ENCODE data around the gene NLGN4X.

Gene NLGN4X

GRCh38 chrX:6228720-6229119 lies at the start of gene NLGN4X:
Gene NLGN4X, minus strand, starts transcription at chrX:6228867. Its CDS starts 77,401 bp downstream, at chrX:6151466.
- no peak for DNase-seq (ENCODE audit: low read depth)

GRCh38 chrX:6266041-6266440 lies 37.4 kb upstream of the NLGN4X start:
- DNase-seq (ENCODE audit: low read depth), result no peak

- DNase-seq (ENCODE audit: low read depth), result no peak
Measured at GRCh38 chrX:6262959-6263358, 34.3 kb upstream of the NLGN4X start.

GRCh38 chrX:6257025-6257424 lies 28.4 kb upstream of the NLGN4X start:
- DNase-seq (ENCODE audit: low read depth), result no peak

- no peak for DNase-seq (ENCODE audit: low read depth)
Measured at GRCh38 chrX:6244666-6245065, 16.0 kb upstream of the NLGN4X start.

- DNase-seq (ENCODE audit: low read depth), result no peak
Measured at GRCh38 chrX:6238576-6238975, 9.9 kb upstream of the NLGN4X start.

GRCh38 chrX:6227935-6228334 lies 732 bp downstream of the NLGN4X start:
- DNase-seq (ENCODE audit: low read depth), result no peak

- no peak for DNase-seq (ENCODE audit: low read depth)
Measured at GRCh38 chrX:6227453-6227835, 1.2 kb downstream of the NLGN4X start.

- no peak for DNase-seq (ENCODE audit: low read depth)
Measured at GRCh38 chrX:6226596-6227452, 1.8 kb downstream of the NLGN4X start.

- DNase-seq (ENCODE audit: low read depth), result no peak
Measured at GRCh38 chrX:6225911-6226595, 2.6 kb downstream of the NLGN4X start.

GRCh38 chrX:6225288-6225910 lies 3.3 kb downstream of the NLGN4X start:
- no peak for DNase-seq (ENCODE audit: low read depth)

- DNase-seq (ENCODE audit: low read depth), result no peak
Measured at GRCh38 chrX:6223516-6223915, 5.2 kb downstream of the NLGN4X start.

GRCh38 chrX:6210230-6210629 lies 18.4 kb downstream of the NLGN4X start:
- DNase-seq (ENCODE audit: low read depth), result no peak

- no peak for DNase-seq (ENCODE audit: low read depth)
Measured at GRCh38 chrX:6203462-6204215, 25.0 kb downstream of the NLGN4X start.

GRCh38 chrX:6199486-6199885 lies 29.2 kb downstream of the NLGN4X start:
- DNase-seq (ENCODE audit: low read depth), result no peak

- no peak for DNase-seq (ENCODE audit: low read depth)
Measured at GRCh38 chrX:6187256-6187655, 41.4 kb downstream of the NLGN4X start.

GRCh38 chrX:6184900-6185515 lies 43.7 kb downstream of the NLGN4X start:
- DNase-seq (ENCODE audit: low read depth), result no peak

GRCh38 chrX:6175914-6176313 lies 52.8 kb downstream of the NLGN4X start:
- DNase-seq (ENCODE audit: low read depth), result no peak

- no peak for DNase-seq (ENCODE audit: low read depth)
Measured at GRCh38 chrX:6170424-6170823, 58.2 kb downstream of the NLGN4X start.

- DNase-seq (ENCODE audit: low read depth), result no peak
Measured at GRCh38 chrX:6169407-6169806, 59.3 kb downstream of the NLGN4X start.

GRCh38 chrX:6163721-6164120 lies 64.9 kb downstream of the NLGN4X start:
- no peak for DNase-seq (ENCODE audit: low read depth)

GRCh38 chrX:6159468-6159867 lies 69.2 kb downstream of the NLGN4X start:
- no peak for DNase-seq (ENCODE audit: low read depth)

Measured in EH (cell line).